NOMO-1 treated with dmso at 0.1 percent for 144 hours (cell line): ENCODE measurements around the gene POMZP3.
A peak's percentile ranks its signal among the peaks of the same experiment; 100 is the strongest.
"Not testable (repeated sequence)": the region's sequence is repeated elsewhere in the genome, so short reads cannot be mapped to it uniquely, and the experiment has no call there.

Experiments
- DNase-seq: peaks from one replicate; lab custom pipeline; 2025; ENCODE audit not compliant: unreplicated experiment; lab: John Stamatoyannopoulos, UW

Gene POMZP3

DNA sequence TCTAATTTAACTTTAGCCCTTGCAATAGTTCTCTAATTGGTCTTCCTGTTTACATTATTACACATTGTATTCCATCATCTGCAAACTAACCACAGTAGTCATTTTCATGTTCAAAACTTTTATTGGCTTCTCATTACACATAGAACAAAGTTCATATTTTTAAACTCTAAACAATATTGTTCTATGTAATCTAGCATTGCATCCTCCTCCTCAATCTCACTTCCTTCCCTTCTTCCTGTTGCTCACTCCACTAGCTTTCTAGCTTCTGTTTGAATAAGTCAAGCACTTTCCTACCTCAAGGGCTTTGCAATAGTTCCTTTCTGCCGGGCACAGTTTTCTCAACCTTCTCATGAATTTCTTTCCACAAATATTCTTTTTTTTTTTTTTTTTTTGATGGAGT lies 38.5 kb downstream of the POMZP3 start:
- not testable (repeated sequence) for DNase-seq

DNA sequence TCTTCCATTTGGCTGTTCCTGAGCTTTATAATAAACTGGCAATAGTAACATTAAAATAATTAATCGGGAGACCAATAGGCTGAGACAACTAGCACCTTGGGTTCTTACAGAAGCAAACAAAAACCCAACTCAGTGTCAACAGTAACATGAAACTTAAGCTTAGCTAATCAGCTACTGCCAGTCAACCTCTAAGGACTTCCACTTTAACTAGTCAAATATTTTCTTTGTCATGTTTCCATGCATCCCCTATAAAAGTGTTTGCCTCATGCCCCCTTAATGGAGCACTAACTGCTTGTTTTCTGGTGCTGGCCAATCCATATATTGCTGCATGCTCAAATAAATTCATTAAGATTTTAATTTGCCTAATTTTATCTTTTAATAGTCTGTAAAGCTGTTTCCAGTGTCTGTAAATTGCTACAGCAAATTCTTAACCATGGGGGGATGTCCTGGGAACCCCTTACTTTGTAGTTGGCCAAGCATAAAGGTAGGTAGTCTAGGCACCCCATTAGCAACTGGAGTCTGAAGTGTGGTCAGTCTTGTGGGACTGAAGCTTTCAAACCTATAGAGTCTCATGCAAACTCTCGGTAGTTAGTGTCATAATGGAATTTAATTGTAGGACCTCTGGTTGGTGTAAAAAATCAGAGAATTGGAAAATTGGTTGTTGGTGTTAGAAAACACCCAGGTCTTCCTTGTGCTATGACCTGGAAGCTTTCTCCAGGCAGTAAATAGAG lies 40.3 kb downstream of the POMZP3 start:
- DNase-seq: not testable (repeated sequence)

DNA sequence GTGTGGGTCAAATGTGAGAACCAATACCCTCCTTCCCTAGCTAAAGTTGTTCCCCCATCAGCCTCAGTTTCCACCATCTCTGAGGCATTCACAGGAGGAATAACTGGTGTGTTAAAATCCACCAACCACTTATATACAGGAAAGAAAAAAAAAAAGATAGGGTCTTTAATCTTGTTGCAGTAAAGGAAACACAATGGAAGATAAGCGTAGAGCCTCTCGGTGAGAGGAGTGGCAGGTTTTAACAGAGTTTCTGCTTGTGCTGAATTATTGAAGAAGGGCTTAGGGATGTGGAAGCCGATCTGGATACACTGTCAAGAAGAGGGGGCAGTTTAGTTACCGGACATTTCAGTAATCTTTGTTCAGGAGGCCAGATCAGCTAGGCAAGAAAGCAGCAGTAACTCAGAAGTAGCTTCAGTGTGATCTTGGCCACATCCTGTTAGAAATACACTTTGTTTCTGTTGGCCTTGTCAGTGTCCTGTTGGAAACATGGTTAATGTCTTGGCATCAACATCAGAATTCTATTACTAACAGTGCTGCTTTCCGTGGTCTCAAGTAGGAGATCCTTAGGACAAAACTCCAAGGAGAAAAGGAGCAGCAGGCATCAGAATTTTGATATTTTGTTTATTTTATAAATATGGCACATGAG lies 43.3 kb downstream of the POMZP3 start:
- not testable (repeated sequence) for DNase-seq

DNA sequence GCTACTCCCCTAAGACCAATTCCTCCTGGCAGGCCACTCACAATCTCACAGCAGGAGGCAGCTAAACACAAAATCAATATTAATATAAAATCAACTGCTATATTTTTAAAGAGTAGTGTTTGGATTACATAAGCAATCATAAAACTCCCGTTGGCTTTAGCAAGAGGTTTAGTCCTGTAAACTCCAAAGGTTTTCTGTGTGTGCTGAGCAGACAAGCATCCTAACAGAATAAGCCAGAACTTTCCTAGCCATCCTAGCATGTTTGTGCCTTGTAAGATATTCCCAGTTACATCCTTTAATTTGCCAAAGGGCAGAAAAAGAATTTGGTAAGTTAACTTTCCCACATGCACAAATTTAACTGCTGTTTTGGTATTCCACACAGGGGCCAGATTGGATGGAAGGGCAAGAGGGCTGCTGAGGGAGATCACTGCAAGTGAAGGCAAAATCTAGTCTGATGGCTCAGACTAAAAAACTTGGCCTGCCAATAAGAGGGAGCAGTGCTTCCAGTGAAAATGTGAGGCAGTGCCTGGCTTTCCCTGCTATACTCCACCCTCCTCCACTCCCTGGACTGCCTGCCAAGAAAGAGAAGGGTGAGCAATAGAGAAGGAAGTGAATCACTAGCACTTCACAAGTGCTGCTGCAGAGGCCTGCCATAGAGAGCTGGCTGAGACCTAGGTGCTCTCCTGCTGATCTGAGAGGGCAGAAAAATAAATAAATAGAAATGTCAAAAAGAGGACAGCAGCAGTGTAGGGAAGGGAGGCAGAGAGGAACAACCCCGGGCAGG lies 44.0 kb downstream of the POMZP3 start:
- peak; percentile 27 for DNase-seq

DNA sequence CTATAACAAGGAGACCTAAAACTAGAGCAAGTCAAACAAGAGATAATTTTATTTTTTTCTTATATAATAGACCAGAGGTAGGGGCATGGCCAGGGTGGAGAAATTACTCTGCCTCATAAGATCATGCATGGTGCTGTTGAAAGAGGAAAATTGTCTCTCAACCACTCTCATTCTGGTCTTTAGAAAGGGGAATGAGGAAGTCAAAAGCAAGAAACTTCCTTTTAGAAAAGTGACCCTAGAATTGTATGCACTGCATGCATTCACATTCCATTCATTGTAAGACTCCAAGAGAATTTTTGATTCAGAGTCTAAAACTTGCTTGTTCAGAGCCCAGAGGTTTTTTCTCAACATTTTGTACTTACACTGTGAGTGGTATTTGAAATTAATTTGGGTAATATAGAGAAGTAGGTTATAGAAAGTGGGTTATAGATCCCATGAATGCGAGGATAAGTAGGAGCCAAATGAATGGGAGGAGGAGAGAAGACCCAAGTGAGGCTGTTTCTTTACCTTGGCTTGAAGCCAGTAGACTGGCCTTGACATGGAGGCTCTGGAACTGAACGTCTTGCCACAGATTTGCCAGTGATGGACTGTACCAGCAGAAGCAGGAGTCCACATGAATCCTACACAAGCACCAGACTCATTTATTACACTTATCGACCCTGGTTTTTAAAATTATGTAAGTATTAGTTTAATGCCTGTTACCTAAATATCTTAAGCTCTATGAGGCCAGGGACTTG lies 51.0 kb downstream of the POMZP3 start:
- DNase-seq: not testable (repeated sequence)

DNA sequence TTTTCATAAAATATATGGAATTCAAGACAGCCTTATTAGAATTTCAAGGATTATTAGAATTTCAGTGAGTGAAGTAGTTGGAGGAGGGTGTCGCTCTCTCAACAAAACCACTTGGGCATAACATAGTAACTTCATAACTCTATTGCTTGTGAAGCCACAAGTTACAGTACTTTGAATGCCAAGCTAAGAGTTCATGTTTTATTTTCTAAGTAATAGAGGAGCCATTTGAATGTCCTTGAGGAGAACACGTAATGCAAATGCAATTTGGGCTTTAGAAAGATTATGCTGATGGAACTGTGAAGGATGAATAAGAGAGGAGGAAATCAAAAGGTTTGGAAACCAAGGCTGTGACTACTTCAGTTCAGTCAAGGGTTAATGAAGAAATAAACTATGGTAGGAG lies 51.6 kb downstream of the POMZP3 start:
- DNase-seq: not testable (repeated sequence)

DNA sequence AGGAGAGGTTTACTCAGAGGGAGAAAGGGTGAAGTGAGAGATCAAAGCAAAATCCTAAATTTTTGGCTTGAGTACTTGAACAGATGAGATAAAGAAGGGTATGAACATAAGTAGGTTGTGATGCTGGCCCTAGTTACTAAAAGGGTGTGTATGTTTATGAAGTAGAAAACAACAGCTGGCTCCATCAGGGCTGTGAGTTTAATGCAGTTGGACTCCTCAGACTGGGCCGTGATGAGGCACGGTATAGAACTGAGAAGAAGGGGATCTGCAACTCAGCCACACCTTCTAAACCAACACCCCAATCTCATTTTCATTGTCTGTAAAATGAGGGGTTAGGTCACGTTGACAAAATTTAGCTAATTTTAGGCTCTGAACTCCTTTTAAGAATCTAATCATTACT lies 54.8 kb downstream of the POMZP3 start:
- DNase-seq: not testable (repeated sequence)

DNA sequence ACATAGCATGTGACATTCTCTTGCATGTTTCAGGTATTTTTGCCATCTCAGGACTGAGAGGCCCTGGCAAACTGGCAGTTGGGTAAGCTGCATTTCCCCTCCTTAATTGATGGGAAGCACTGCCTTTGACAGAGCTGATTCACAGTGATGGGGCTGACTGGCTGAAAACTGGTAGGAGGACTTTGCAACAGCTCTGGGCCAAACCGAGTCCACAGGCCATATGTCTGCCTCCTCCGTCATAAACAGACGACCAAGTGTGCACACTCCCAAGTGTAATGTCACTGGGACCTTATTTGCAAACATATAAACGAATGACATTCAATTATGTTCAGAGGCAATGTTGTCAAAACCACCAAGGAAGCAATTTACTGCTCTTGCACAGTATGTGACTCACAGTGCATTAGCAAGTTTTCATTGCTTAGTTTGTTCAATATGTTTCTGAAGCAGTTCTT lies 56.7 kb downstream of the POMZP3 start:
- DNase-seq: peak; percentile 91

DNA sequence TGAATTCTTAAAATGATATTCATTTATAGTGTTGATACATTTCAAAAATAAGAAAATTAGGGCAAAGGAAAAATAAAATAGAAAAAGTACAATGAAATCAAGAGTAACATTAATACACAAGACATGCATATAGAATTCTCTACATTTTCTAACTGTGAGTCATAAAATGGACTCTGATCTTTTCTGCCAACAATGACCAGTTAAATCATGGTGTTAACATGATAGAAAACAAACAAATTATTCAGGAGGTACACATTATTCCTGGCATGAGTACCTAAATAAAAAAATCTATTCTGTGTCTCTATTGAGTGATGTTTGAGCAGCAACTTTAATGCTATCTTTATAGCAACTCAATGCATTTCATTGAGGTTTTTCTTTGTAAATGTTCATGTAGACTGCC lies 58.3 kb downstream of the POMZP3 start:
- not testable (repeated sequence) for DNase-seq

DNA sequence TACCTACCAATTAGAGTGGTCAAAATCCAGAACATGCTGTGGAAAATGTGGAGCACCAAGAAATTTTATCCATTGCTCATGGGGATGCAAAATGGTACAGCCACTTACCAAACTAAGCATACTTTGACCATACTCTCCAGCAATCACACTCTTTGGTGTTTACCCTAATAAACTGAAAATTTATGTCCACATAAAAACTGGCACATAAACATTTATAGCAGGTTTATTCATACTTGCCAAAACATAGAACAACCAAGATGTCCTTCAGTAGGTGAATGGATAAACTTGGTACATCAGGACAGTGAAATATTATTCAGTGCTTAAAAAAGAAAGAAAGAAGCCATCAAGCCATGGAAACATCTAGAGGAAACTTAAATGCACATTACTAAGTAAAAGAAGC lies 59.3 kb downstream of the POMZP3 start:
- not testable (repeated sequence) for DNase-seq

DNA sequence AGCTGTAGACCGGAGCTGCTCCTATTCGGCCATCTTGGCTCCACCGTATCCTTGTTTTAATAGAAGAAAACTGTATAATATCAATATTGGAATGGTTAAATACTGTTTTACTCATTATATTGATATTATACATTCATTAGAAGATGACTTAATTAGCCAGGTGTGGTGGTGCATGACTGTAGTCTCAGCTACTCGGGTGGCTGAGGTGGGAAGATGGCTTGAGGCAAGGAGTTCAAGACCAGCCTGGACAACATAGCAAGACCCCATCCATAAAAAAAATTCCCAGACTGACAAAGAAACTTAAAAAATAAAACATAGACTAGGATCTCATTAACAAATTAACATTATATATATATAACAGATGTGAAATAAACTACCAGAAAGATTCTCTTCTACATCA lies 59.8 kb downstream of the POMZP3 start:
- DNase-seq: not testable (repeated sequence)

DNA sequence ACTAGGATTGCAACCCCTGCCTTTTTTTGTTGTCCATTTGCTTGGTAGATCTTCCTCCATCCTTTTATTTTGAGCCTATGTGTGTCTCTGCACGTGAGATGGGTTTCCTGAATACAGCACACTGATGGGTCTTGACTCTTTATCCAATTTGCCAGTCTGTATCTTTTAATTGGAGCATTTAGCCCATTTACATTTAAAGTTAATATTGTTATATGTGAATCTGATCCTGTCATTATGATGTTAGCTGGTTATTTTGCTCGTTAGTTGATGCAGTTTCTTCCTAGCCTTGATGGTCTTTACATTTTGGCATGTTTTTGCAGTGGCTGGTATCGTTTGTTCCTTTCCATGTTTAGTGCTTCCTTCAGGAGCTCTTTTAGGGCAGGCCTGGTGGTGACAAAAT lies 62.1 kb downstream of the POMZP3 start:
- not testable (repeated sequence) for DNase-seq

DNA sequence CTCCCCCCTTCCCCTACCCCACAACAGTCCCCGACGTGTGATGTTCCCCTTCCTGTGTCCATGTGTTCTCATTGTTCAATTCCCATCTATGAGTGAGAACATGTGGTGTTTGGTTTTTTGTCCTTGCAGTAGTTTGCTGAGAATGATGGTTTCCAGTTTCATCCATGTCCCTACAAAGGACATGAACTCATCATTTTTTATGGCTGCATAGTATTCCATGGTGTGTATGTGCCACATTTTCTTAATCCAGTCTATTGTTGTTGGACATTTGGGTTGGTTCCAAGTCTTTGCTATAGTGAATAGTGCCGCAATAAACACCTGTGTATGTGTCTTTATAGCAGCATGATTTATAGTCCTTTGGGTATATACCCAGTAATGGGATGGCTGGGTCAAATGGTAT lies 65.7 kb downstream of the POMZP3 start:
- DNase-seq: not testable (repeated sequence)

DNA sequence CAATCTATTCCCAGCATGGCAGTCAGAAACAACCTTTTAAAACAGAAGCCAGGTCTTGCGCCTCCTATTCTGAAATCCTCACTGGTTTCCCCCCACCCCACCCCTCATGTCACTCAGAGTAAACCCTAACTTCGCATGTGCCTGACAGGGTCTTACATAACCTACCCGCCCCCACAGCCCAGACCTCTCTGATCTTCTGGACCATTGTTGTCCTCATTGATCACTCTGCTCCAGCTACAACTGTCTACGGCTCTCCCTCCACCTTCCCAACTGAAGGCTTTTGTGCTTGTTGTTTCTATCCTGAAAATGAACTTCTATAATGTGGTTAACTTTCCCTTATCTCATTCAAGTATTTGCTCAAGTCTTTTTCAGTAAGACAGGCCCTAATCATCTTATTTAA lies 66.9 kb downstream of the POMZP3 start:
- DNase-seq: not testable (repeated sequence)
